Fibroblast of pulmonary artery (primary cell): Measurements from ENCODE around the gene PTGR3.

ENCODE experiments used
- DNase-seq: peaks from one replicate; pipeline ENCODE4 v3.0.0-alpha.2; 2010; ENCODE audit warnings: low read depth
- H3K4me3 ChIP-seq: replicated peaks from 2 replicates; pipeline ENCODE4 v1.5.1; 2011; ENCODE audit warnings: low read depth, mild to moderate bottlenecking, control low read depth, low read length, moderate library complexity
- TF ChIP-seq, protein P1 (sequence below): IDR thresholded peaks from 2 replicates; pipeline ENCODE4 v1.5.1; 2011; ENCODE audit warnings: mild to moderate bottlenecking, control low read depth, low read length, inconsistent platforms; ENCODE audit errors: missing control alignments

Gene PTGR3

DNA sequence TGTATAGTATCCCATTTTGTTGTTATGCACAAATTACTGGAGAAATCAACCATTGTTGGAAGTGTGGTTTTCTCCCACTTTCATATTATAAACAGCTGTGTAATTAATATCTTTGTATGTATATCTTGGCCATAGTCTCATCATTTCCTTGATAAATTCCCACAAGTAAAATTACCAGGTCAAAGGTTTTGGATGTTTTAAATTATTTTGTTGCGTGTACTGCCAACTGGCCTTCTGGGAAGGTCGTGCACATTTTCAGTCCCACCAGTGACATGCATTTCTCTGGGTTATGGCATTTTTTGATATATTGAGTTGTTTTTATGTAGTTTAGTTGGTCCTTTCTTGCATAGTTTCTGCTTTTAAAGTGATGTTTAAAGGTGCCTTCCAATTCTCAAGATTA, 43.2 kb upstream of the PTGR3 start:
- TF ChIP-seq, protein P1, sequence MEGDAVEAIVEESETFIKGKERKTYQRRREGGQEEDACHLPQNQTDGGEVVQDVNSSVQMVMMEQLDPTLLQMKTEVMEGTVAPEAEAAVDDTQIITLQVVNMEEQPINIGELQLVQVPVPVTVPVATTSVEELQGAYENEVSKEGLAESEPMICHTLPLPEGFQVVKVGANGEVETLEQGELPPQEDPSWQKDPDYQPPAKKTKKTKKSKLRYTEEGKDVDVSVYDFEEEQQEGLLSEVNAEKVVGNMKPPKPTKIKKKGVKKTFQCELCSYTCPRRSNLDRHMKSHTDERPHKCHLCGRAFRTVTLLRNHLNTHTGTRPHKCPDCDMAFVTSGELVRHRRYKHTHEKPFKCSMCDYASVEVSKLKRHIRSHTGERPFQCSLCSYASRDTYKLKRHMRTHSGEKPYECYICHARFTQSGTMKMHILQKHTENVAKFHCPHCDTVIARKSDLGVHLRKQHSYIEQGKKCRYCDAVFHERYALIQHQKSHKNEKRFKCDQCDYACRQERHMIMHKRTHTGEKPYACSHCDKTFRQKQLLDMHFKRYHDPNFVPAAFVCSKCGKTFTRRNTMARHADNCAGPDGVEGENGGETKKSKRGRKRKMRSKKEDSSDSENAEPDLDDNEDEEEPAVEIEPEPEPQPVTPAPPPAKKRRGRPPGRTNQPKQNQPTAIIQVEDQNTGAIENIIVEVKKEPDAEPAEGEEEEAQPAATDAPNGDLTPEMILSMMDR: no peak
- H3K4me3 ChIP-seq: no peak overlapping the region
- no peak for DNase-seq

DNA sequence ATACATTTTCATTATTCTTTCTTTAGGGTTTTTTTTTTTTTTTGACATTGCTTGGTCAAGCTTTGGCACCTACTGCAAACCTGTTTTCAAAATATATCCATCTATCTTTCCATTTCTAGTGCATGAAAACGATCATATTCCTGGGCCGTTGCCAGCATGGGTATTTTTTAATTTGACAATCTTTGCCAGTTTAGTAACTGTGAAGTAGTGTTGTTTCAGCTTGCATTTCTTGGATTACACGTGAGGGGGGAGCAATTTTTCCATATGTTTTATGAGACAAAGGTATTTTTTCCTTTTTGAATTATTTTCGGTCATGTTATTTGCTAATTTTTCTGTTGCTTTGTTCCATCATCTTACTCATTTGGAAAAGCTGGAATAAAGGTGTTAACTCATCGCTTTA, 42.5 kb upstream of the PTGR3 start:
- TF ChIP-seq, protein P1: no peak
- H3K4me3 ChIP-seq: no peak overlapping the region
- no peak for DNase-seq

GRCh38 chr18:75250471-75250821, 41.5 kb upstream of the PTGR3 start:
- DNase-seq: no peak
- TF ChIP-seq, protein P1: no peak
- no peak overlapping the region for H3K4me3 ChIP-seq

DNA sequence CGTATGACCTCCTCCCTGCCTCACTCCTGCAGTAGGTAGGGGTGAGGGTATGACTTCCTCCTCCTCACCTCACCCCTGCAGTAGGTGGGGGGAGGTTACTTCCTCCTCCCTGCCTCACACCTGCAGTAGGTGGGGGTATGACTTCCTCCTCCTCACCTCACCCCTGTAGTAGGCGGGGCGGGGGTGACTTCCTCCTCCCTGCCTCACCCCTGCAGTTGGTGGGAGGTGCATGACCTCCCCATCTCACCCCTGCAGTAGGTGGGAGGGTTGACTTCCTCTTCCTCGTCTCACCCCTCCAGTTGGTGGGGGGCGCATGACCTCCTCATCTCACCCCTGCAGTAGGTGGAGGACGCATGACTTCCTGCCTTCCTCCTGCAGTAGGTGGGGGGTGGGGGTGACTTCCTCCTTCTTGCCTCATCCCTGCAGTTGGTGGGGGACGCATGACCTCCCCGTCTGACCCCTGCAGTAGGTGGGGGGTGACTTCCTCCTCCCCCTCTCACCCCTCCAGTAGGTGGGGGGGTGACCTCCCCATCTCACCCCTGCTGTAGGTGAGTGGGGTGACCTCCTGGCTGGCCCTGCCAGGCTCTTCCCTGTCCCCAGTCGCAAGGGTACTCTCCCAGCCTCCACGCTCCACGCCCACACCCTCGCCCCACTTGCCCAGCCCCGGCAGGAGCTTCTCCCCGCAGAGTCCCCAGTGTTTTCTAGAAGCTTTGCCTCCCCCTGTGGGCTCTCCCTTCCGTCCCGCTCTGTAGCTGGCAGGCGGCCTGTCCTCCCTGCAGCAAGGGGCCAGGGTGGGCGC, 40.9 kb upstream of the PTGR3 start:
- TF ChIP-seq, protein P1: no peak
- no peak overlapping the region for H3K4me3 ChIP-seq
- no peak for DNase-seq

DNA sequence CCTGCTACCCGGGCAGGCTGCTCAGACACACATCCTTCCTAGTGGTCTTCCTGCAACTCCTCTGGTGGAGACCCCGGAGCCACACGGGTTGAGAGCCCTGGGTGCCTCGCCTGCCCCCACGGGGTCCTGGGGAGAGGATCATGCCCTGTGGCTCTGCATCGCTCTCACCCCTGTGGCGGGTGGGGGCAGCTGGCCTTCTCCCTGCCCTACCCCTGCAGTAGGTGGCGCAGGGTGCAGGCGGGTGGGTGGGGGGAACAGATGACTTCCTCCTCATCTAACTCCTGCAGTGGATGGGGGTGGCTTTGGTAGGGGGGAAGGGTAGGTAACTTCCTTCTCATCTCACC, 40.2 kb upstream of the PTGR3 start:
- TF ChIP-seq, protein P1: no peak
- H3K4me3 ChIP-seq: no peak overlapping the region

DNA sequence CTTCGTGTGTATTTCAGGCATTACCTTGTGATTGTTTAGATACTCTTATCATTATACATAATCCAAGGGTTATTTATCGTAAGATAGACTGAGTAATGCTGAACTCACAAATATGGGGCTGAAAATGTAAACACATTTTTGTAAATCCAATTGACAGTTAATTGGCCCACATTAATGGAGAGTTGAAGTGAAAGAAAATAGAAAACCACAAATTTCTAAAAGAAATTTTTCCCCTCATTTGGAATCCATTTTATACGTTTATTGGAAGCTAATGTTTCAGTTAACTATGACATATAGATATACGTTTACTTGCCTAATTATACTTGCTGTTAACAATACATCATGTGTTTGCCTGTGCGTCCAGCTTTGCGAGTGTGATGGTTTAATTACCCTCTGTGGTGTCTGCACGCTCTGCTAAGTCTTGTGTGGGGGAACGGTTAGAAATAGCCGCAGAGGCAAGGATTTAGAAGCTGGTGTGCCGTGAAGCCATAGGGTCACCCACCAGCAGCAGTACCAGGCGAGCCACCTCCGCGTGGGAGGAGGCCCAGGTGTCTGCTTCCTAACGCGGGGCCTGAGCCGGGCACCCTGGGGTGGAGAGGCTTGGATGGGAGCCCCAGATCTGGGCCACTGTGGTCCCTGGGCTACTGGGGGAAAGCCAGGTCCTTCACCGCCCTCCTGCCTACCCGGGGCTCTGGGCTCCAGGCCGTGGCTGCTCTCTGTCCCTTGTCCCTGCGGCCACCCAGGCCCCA, 39.7 kb upstream of the PTGR3 start:
- no peak overlapping the region for H3K4me3 ChIP-seq
- no peak for DNase-seq
- TF ChIP-seq, protein P1: no peak

More for the DNA sequence above, 40.2 kb upstream of the PTGR3 start:
- DNase-seq: no peak
